ENCODE measurements around the gene OSBPL2. TPM values are rescaled to one million over a fixed set of nuclear protein-coding genes. Genes with fewer than 3 reads are reported as not detected.

Gene OSBPL2
- total RNA-seq, 1 experiment from 2014 or later = 36.9 TPM

- Histone ChIP-seq H4K20me1 (ENCODE audit: insufficient read depth) (no peaks in the 10 kb centered on the region), H3K27me3 (ENCODE audit: insufficient read depth, low read length) (no peaks in the 10 kb centered on the region), H3K27ac (ENCODE audit: low read depth, low read length) (no peak overlapping the region; the same call in 1 of the 2 replicates), H2AFZ (ENCODE audit: low read depth, low read length, poor library complexity, severe bottlenecking) (no peak overlapping the region), H3K4me2 (ENCODE audit: low read length) (no peak overlapping the region), H3K9ac (ENCODE audit: low read length) (no peak overlapping the region), H3K4me3 (replicated peaks in 1 of 2; ENCODE audit: low read depth in 1 of 2, low read length in 2 of 2) (no peak overlapping the region), H3K4me1 (ENCODE audit: control insufficient read depth in 1 of 2, insufficient read depth in 2 of 2, low read length in 2 of 2) (no peaks in the 10 kb centered on the region), H3K36me3 (ENCODE audit: control insufficient read depth in 1 of 2, insufficient read depth in 2 of 2, low read length in 2 of 2) (peaks cover 17 to 42% of the 10 kb centered on the region in 2 experiments), H3K79me2 (ENCODE audit: insufficient read depth, low read length) (peaks cover 7% of the 10 kb centered on the region; the same call in 1 of the 2 replicates), H3K9me2 (ENCODE audit: insufficient read depth) (no peaks in the 10 kb centered on the region), H3K9me3 (ENCODE audit: control insufficient read depth in 1 of 2, insufficient read depth in 1 of 2, low read depth in 1 of 2, low read length in 2 of 2) (no peaks in the 10 kb centered on the region)
- POLR2A ChIA-PET = no interaction called here
- DNase-seq (ENCODE audit: low read depth, low spot score) (no peak), ATAC-seq (no peak)
- TF ChIP-seq CEBPB (IDR thresholded peaks at IDR 0.05; ENCODE audit: low read depth) (no peak), SP1 (IDR thresholded peaks at IDR 0.05; ENCODE audit: low read depth) (no peak), MAX (IDR thresholded peaks at IDR 0.05) (no peak), POLR2A (IDR thresholded peaks at IDR 0.05; ENCODE audit: borderline replicate concordance, extremely low read depth, insufficient read depth, insufficient read length) (no peak), REST (IDR thresholded peaks at IDR 0.05; ENCODE audit: low read depth) (no peak), FOSL1 (IDR thresholded peaks at IDR 0.05; ENCODE audit: low read depth) (no peak), ATF3 (IDR thresholded peaks at IDR 0.05) (no peak)
- TSS peak; percentile 26 for BruUV-seq (replicated peaks)
- CTCF ChIA-PET = interaction anchor here (0.6 kb wide), 1 partner anchor 29 kb away, joined by 3 read pairs; no protein-coding TSS in a partner anchor
- RAD21 ChIA-PET (ENCODE audit: low non-redundant PET in 1 of 2, low total read pairs in 2 of 2, uncharacterized antibody in 2 of 2, unreplicated experiment in 2 of 2) = no interaction called here
- intact Hi-C loops (cut with micrococcal nuclease) = no loop called here
Observed at GRCh38 chr20:62314711-62315302, 76.5 kb downstream of the OSBPL2 start.

All from HCT116 (cell line).